GM19438 (cell line): ENCODE measurements around the gene NUDCD3.

Experiments
- ATAC-seq: cut with Tn5 transposase; IDR thresholded peaks from one replicate; pipeline ENCODE4 v1.9.1; 2021; ENCODE audit warnings: low read depth; ENCODE audit not compliant: unreplicated experiment

NUDCD3 gene

DNA sequence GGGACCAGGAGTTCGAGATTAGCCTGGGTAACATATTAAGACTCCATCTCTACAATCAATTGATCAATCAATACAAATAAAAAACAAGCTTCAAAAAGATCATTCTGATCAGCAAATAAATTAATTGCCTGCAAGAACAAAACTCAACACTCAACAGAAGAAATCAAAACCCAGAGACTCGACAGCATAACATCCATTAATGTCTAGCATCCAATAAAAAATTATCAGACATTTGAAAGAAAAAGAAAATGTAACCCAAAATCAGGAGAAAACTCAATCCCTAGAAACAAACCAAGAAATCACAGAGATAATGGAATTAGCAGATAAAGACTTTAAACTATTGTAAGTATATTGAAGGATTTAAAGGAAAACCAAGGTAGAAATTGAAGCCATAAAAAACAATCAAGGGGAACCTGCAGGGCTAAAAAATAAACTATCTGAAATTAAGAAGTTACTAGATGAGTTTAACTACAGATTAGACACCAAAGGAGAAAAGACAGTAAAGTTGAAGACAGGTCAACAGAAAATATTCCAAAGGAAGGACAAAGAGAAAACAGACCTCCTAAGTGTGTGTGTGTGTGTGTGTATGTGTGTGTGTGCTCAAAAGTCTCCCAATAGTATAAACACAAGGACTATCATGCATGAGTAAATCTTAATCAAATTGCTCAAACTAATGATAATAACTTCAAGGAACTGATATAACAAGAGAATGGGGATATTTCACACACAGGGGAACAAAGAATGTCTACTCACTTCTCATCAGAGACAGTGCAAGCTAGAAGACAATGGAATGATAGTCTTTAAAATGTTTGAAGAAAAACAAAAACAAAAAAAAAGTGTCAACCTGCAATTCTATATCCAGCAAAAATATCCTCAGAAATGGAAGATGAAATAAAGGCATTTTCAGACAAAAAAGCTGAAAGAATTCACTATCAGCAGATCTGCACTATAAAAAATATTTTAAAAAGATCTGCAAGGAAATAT, 7.7 kb downstream of the NUDCD3 start:
- no peak for ATAC-seq

GRCh38 chr7:44477938-44478337, 12.5 kb downstream of the NUDCD3 start:
- no peak for ATAC-seq

- ATAC-seq = no peak
These were observed 13.2 kb downstream of the NUDCD3 start for GRCh38 chr7:44477063-44477830.

DNA sequence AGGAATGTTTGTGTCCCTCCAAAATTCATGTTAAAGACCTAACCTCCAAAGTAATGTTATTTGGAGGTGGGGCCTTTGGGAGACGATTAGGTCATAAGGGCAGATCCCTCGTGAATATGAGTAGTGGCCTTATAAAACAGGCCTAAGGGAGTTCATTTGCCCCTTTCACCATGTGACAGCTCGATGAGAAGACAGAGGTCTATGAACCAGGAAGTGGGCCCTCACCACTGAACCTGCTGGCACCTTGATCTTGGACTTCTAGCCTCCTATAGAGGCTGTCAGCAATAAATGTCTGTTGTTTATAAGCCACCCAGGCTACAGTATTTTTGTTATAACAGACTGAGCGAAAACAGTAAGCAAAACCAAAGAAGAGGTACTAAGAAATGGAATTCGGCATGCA, 14.1 kb downstream of the NUDCD3 start:
- ATAC-seq = no peak

DNA sequence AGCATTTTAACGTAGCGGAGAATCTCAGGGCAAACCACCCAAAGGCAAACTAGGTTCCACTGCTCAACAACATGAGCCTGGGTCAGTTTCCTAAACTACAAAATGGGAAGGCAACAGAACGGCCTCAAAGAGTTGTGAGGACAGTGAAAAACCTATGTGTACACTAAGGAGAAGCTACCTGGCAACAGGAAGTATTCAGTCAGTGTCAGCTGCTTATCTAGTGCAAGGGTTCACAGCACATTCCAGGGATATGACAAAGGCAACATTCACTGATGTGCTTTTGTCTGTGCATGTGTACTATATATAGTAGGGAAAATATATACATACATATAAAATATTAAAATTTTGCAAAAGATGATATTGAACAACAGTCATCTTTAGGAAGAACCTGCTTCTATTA, 17.2 kb downstream of the NUDCD3 start:
- ATAC-seq = no peak

GRCh38 chr7:44472843-44473242, 17.6 kb downstream of the NUDCD3 start:
- no peak for ATAC-seq

GRCh38 chr7:44471850-44472249, 18.6 kb downstream of the NUDCD3 start:
- no peak for ATAC-seq

DNA sequence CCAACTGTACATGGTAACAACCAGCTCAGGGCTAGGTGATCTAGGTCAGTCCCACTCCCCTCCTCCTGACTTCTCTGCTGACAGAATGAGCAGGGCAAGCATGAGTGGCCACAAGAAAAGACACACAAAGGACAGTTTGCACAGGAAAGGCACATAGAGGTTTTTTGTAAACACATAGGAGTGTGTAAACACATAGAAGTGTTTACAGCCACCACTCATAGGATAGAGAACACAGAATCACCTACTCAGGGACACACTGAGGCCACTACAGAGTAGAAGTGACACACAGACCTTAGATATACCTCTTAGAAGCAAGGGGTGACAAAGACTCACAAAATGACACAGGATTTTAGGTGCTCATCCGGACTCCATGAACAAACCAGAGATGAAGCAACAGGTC, 19.0 kb downstream of the NUDCD3 start:
- ATAC-seq = no peak

GRCh38 chr7:44470628-44471245, 19.7 kb downstream of the NUDCD3 start:
- ATAC-seq = no peak

GRCh38 chr7:44470135-44470479, 20.4 kb downstream of the NUDCD3 start:
- no peak for ATAC-seq

- no peak for ATAC-seq
These were observed 20.9 kb downstream of the NUDCD3 start for GRCh38 chr7:44469461-44470134.

DNA sequence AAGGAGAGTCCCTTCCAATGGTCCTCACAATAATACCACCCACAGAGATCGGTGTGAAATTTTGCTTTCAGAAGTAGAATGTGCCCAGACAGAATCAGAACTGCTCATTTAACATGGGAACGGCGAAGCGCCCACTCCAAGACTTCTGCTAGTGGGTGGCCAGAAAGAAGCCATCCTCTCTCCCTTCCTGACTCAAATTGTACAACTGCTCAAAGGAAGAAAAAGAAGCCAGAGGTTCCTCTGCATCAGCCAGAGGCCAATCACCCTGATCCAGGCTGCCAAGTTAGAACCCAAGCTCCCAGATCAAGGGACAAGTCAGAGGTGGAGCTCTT, 23.3 kb downstream of the NUDCD3 start:
- no peak for ATAC-seq

GRCh38 chr7:44466300-44467216, 23.9 kb downstream of the NUDCD3 start:
- ATAC-seq = no peak

GRCh38 chr7:44465490-44465889, 25.0 kb downstream of the NUDCD3 start:
- ATAC-seq = no peak

GRCh38 chr7:44463169-44463808, 27.2 kb downstream of the NUDCD3 start:
- ATAC-seq = no peak

GRCh38 chr7:44461387-44461786, 29.1 kb downstream of the NUDCD3 start:
- ATAC-seq = no peak

GRCh38 chr7:44460325-44460724, 30.1 kb downstream of the NUDCD3 start:
- peak; percentile 94 for ATAC-seq

DNA sequence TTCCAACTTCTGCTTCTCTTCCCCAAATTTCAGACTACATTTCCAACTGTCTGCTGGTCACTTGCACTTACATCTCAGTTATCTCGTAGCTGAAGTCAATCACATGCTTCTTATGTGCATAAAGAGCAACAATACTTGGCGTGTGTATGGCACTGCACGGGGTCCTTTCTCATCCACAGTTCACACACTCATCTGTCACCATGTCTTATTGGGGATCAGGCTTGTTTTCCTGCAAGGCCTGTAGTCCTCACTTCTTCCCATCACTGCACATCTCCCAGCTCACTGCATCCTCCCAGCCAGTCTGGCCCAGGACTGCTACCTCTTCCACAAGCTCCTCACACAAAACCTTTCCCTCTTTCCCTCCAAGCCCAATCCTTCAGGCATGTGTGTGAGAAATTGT, 35.3 kb downstream of the NUDCD3 start:
- no peak for ATAC-seq

GRCh38 chr7:44454348-44454747, 36.1 kb downstream of the NUDCD3 start:
- ATAC-seq = no peak
